ENCODE results near the gene DGKQ. TPM values are rescaled to one million over a fixed set of nuclear protein-coding genes. Genes with fewer than 3 reads are reported as not detected.

The DGKQ gene
- total and polyA plus RNA-seq, 7 experiments from 2014 or later: 1.5 to 28.0 (median 16.5) TPM

DNA sequence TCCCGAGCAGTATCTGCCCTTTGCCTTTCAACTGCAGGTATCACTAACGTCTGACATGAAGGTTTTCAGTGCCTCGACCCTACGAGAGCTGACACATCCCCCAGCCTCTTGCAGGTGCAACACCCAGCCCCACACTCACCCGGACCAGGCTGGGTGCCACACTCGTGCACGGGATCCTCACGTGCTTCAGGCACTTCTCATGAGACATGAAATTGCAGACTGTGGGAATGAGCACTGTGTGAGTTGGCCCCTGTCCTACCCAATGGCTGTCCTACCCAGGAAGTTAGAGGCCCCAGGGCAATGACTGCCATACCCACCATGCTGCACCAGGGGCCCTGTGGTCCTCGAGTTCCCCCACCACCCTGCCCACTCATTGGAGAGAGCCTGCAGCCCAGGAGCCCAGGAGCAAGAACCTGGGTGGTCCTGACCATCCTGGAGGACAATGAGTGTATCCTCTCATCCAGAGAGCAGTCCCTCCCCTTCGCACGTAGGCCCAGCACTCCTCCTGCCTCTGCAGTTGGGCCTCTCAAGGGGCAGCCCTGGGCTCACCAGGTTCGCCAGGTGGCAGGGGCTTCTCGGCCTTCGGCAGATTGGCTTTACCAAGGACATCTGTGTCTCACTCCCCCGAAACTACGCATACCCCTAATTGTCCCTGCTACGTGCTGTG, 2.4 kb downstream of the DGKQ start:
- ATAC-seq (no peak), DNase-seq (no peak)
- Histone ChIP-seq H3K36me3 (ENCODE audit: control insufficient read depth in 2 of 3, insufficient read depth in 3 of 3, low read length in 3 of 3) (peaks cover 0 to 9% (median 0%) of the 10 kb centered on the region in 3 experiments), H3K4me3 (ENCODE audit: low read length) (no peak overlapping the region), H3K27me3 (ENCODE audit: control insufficient read depth in 2 of 2, insufficient read depth in 2 of 2, low read length in 2 of 2) (no peaks in the 10 kb centered on the region), H3K9me3 (ENCODE audit: control insufficient read depth in 2 of 3, low read length in 3 of 3) (no peaks in the 10 kb centered on the region), H3K4me1 (ENCODE audit: control insufficient read depth in 2 of 2, insufficient read depth in 2 of 2, low read length in 2 of 2) (peaks cover 13 to 26% of the 10 kb centered on the region in 2 donors), H3K27ac (ENCODE audit: low read depth, low read length) (no peak overlapping the region)
- peaks cover 0 to 4% (median 0%) of the 10 kb centered on the region in 5 donors for H3K36me3 Mint-ChIP-seq
- H3K9me3 Mint-ChIP-seq: no peaks in the 10 kb centered on the region
- intact Hi-C loops (cut with micrococcal nuclease): loop anchor here in 1 of 2 donors (5.0 kb wide), 1 partner anchor 86 kb away; no protein-coding TSS in a partner anchor
- H3K27ac Mint-ChIP-seq: peak overlapping the region in 1 of 9 donors; percentile 41
- peak overlapping the region in 8 of 10 donors; percentile 3 to 75 (median 32) for H3K4me3 Mint-ChIP-seq
- H3K4me1 Mint-ChIP-seq: peaks cover 0 to 17% (median 8%) of the 10 kb centered on the region in 7 donors
- H3K27me3 Mint-ChIP-seq: no peaks in the 10 kb centered on the region
- ChIA-PET POLR2A (interaction anchor here (0.7 kb wide), 1 partner anchor 8 kb away, joined by 3 read pairs; no protein-coding TSS in a partner anchor), CTCF (interaction anchor here (0.7 to 1.0 kb wide), 2 partner anchors 106 to 228 kb away, joined by 3 read pairs; no protein-coding TSS in a partner anchor)

DNA sequence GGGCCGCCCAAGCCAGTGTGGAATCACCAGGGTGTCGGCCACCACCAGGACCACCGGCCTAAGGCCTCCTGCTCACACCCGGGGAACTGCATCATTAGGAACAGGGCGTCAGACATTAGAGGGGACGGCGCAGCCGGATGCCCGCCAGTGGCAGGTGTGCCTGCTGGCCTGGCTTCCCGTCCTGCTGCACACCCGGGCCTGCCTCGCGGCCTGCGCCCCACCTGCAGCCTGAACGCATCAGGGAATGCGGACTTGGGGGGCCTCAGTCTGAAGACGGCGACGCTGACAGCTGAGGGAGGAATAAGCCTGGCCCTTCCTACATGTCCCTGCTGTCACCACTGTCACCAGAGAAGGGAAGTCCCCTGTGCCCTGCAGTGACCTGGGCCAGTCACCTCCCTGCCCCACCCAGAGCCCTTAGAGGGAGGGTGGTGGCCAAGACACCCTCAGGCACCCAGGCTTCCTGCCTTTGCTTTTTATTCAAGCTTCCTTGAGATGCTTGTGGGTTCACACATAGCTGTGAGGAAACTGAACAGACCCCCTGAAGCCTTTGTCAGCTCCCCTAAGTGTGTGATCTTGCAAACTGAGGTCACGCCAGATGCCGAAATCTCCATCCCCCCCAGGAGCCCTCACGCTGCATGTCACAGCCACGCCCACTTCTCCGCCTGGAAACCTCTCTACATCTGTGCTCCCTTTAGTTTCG, 3.2 kb downstream of the DGKQ start:
- Mint-ChIP-seq H3K27ac (peak overlapping the region in 1 of 9 donors; percentile 41), H3K9me3 (no peaks in the 10 kb centered on the region), H3K4me1 (peaks cover 0 to 17% (median 8%) of the 10 kb centered on the region in 7 donors), H3K4me3 (peak overlapping the region in 6 of 10 donors; percentile 14 to 75 (median 43)), H3K27me3 (no peaks in the 10 kb centered on the region), H3K36me3 (peaks cover 0 to 4% (median 0%) of the 10 kb centered on the region in 5 donors)
- H3K4me3 ChIP-seq (ENCODE audit: low read length): no peak overlapping the region
- DNase-seq: no peak
- H3K4me1 ChIP-seq (ENCODE audit: control insufficient read depth in 2 of 2, insufficient read depth in 2 of 2, low read length in 2 of 2): peaks cover 13 to 26% of the 10 kb centered on the region in 2 donors
- peak; percentile 36 for ATAC-seq
- no peaks in the 10 kb centered on the region for H3K27me3 ChIP-seq (ENCODE audit: control insufficient read depth in 2 of 2, insufficient read depth in 2 of 2, low read length in 2 of 2)
- intact Hi-C loops (cut with micrococcal nuclease): loop anchor here in 1 of 2 donors (5.0 kb wide), 1 partner anchor 87 kb away; no protein-coding TSS in a partner anchor
- H3K9me3 ChIP-seq (ENCODE audit: control insufficient read depth in 2 of 3, low read length in 3 of 3): no peaks in the 10 kb centered on the region
- POLR2A ChIA-PET: no interaction called here
- no peak overlapping the region for H3K27ac ChIP-seq (ENCODE audit: low read depth, low read length)
- peaks cover 0 to 17% (median 0%) of the 10 kb centered on the region in 3 experiments for H3K36me3 ChIP-seq (ENCODE audit: control insufficient read depth in 2 of 3, insufficient read depth in 3 of 3, low read length in 3 of 3)
- CTCF ChIA-PET: interaction anchor here (0.6 kb wide), 1 partner anchor 884 kb away, joined by 4 read pairs; no protein-coding TSS in a partner anchor

DNA sequence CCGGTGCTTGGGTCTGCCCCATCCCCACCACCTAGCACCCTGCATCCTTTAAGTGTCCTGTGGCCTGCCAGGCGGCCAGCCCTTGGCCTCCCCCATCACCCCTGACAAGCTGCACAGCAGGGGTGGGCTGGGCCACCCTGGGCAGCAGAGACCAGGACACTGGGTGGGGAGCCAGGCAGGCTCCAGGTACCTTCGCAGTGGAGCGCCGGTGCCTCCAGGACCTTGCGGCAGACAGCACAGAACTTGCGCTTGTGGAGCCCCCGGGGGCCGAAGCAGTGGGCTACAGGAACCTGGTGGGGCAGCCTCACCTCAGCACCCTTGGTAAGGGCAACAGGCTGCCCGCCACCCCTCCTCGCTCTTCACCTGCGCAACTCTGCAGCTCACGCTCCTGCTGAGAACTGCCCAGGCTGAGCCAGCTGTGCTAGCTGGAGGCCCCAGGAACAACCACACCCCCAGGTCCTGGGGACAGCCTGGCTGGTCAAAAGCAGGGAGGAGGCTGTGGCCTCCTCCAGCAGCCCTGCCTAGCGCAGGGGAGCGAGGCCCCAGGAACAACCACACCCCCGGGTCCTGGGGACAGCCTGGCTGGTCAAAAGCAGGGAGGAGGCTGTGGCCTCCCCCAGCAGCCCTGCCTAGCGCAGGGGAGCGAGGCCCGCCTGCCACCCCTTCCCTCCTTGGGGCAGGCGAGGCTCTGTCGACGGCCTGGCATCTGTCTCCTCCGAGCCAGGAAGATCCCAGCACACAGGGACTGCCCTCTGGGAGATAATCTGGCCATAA, 4.6 kb downstream of the DGKQ start:
- Mint-ChIP-seq H3K4me1 (peaks cover 0 to 17% (median 8%) of the 10 kb centered on the region in 7 donors), H3K27ac (no peak overlapping the region), H3K4me3 (peak overlapping the region in 1 of 10 donors; percentile 26), H3K27me3 (no peaks in the 10 kb centered on the region), H3K36me3 (peaks cover 0 to 4% (median 0%) of the 10 kb centered on the region in 5 donors), H3K9me3 (no peaks in the 10 kb centered on the region)
- Histone ChIP-seq H3K4me1 (ENCODE audit: control insufficient read depth in 2 of 2, insufficient read depth in 2 of 2, low read length in 2 of 2) (peaks cover 13 to 26% of the 10 kb centered on the region in 2 donors), H3K36me3 (ENCODE audit: control insufficient read depth in 2 of 3, insufficient read depth in 3 of 3, low read length in 3 of 3) (peaks cover 0 to 25% (median 0%) of the 10 kb centered on the region in 3 experiments), H3K4me3 (ENCODE audit: low read length) (no peak overlapping the region), H3K9me3 (ENCODE audit: control insufficient read depth in 2 of 3, low read length in 3 of 3) (no peaks in the 10 kb centered on the region), H3K27ac (ENCODE audit: low read depth, low read length) (no peak overlapping the region), H3K27me3 (ENCODE audit: control insufficient read depth in 2 of 2, insufficient read depth in 2 of 2, low read length in 2 of 2) (no peaks in the 10 kb centered on the region)
- DNase-seq: no peak
- ChIA-PET CTCF (interaction anchor here (0.6 kb wide), 1 partner anchor 13 kb away, joined by 3 read pairs; no protein-coding TSS in a partner anchor), POLR2A (interaction anchor here (0.6 to 0.7 kb wide), 2 partner anchors 36 to 213 kb away, joined by 3 read pairs; partner anchors contain the start of genes GAK and TMEM175)
- intact Hi-C loops (cut with micrococcal nuclease): no loop called here
- no peak for ATAC-seq

DNA sequence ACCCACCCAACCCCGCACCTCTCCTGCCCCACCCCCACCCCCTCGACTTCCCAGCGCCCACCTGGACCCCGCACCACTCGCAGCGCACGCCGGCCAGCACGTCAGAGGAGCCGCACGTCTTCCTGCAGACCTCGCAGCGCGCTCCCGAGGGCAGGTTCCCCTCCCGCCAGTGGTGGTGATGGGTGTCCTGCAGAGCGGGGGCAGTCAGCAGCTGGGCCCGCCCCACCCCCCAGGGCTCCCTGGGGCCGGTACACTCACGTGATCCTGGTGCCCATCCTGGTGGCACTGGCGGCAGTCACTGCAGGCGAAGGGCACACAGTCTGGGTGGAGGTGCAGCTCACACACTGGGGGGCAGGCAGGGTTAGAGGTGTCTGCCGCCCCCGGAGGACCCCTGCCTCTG, 5.1 kb downstream of the DGKQ start:
- DNase-seq: no peak
- Mint-ChIP-seq H3K27ac (no peak overlapping the region), H3K36me3 (peaks cover 0 to 4% (median 0%) of the 10 kb centered on the region in 5 donors), H3K27me3 (no peaks in the 10 kb centered on the region), H3K4me3 (peak overlapping the region in 1 of 10 donors; percentile 26), H3K4me1 (peaks cover 0 to 17% (median 8%) of the 10 kb centered on the region in 7 donors), H3K9me3 (no peaks in the 10 kb centered on the region)
- ChIA-PET POLR2A (interaction anchor here (0.7 kb wide), 1 partner anchor 213 kb away, joined by 3 read pairs; no protein-coding TSS in a partner anchor), CTCF (no interaction called here)
- H3K4me1 ChIP-seq (ENCODE audit: control insufficient read depth in 2 of 2, insufficient read depth in 2 of 2, low read length in 2 of 2): peaks cover 13 to 26% of the 10 kb centered on the region in 2 donors
- no peaks in the 10 kb centered on the region for H3K9me3 ChIP-seq (ENCODE audit: control insufficient read depth in 2 of 3, low read length in 3 of 3)
- no peak for ATAC-seq
- no peak overlapping the region for H3K27ac ChIP-seq (ENCODE audit: low read depth, low read length)
- intact Hi-C loops (cut with micrococcal nuclease): no loop called here
- H3K27me3 ChIP-seq (ENCODE audit: control insufficient read depth in 2 of 2, insufficient read depth in 2 of 2, low read length in 2 of 2): no peaks in the 10 kb centered on the region
- H3K4me3 ChIP-seq (ENCODE audit: low read length): no peak overlapping the region
- peaks cover 0 to 31% (median 0%) of the 10 kb centered on the region in 3 experiments for H3K36me3 ChIP-seq (ENCODE audit: control insufficient read depth in 2 of 3, insufficient read depth in 3 of 3, low read length in 3 of 3)

DNA sequence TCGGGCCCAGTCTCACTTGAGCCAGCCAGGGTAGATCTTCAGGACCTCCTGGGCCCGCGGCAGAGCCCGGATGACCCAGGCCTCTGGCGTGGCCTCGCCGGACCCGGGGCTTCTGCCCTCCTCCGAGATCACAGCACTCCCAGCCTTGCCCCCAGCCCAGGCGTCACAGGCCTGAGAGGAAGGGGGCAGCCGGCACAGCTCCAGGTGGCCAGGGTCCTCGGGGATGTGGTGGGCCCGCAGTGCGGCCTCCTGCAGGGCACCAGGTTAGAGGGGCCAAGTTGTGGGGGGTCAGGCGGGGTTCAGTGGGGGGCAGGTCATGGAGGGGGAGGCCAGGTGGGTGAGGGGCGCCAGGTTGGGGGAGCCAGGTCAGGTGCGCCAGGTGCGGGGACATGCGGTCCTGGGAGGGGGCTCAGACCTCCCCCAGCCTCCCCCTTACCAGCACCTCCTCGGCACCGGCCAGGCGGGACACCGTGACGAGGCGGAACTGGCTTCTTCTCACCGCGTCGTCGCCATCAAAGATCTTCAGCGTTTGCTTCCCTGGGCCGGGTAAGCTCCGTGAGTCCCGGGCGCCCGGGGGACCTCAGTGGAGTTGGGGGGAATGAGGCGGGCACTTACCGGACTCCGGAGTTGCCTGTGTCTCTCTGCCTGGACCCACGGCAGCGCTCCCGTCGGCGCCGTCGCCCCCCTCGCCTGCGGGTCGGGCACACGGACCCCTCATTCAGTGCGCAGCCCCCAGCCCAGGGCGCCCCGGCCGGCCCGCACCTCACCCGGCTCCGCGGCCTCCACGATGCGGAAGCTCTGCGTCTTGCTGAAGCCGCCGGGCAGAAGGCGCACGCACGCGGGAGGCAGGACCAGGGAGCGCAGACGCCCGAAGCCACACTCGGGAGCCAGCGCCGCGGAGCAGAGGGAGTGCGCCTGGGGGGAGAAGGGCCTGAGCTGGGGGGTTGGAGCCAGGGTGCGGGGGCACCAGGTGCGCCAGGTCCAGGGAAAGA, 6.0 kb downstream of the DGKQ start:
- H3K27ac ChIP-seq (ENCODE audit: low read depth, low read length): no peak overlapping the region
- H3K4me3 ChIP-seq (ENCODE audit: low read length): no peak overlapping the region
- no peak for DNase-seq
- H3K27ac Mint-ChIP-seq: no peak overlapping the region
- H3K27me3 ChIP-seq (ENCODE audit: control insufficient read depth in 2 of 2, insufficient read depth in 2 of 2, low read length in 2 of 2): no peaks in the 10 kb centered on the region
- no peaks in the 10 kb centered on the region for H3K9me3 ChIP-seq (ENCODE audit: control insufficient read depth in 2 of 3, low read length in 3 of 3)
- POLR2A ChIA-PET: no interaction called here
- ATAC-seq: no peak
- H3K36me3 Mint-ChIP-seq: peaks cover 0 to 4% (median 0%) of the 10 kb centered on the region in 5 donors
- H3K36me3 ChIP-seq (ENCODE audit: control insufficient read depth in 2 of 3, insufficient read depth in 3 of 3, low read length in 3 of 3): peaks cover 0 to 39% (median 0%) of the 10 kb centered on the region in 3 experiments
- H3K4me1 ChIP-seq (ENCODE audit: control insufficient read depth in 2 of 2, insufficient read depth in 2 of 2, low read length in 2 of 2): peaks cover 9 to 26% of the 10 kb centered on the region in 2 donors
- H3K9me3 Mint-ChIP-seq: no peaks in the 10 kb centered on the region
- H3K4me1 Mint-ChIP-seq: peaks cover 0 to 17% (median 8%) of the 10 kb centered on the region in 7 donors
- peak overlapping the region in 1 of 10 donors; percentile 26 for H3K4me3 Mint-ChIP-seq
- intact Hi-C loops (cut with micrococcal nuclease): no loop called here
- H3K27me3 Mint-ChIP-seq: no peaks in the 10 kb centered on the region
- CTCF ChIA-PET: no interaction called here

All from naive thymus-derived CD4-positive, alpha-beta T cell (primary cell).